ENCODE measurements around the gene ZNF335. TPM values are rescaled to one million over a fixed set of nuclear protein-coding genes. Genes with fewer than 3 reads are reported as not detected.

ZNF335 gene
- total and polyA plus RNA-seq, 11 donors = 5.6 to 14.9 (median 7.5) TPM

- Histone ChIP-seq H3K9me3 (no peaks in the 10 kb centered on the region), H3K27me3 (no peaks in the 10 kb centered on the region), H3K4me3 (no peak overlapping the region), H3K4me1 (peaks cover 0 to 33% (median 0%) of the 10 kb centered on the region in 12 donors), H3K36me3 (peaks cover 0 to 100% (median 100%) of the 10 kb centered on the region in 9 donors), H3K27ac (no peak overlapping the region)
- DNase-seq (no peak), ATAC-seq (no peak)
- WGBS, 4 donors = 63 to 83% (median 72%) methylated on average over 10 of the region's 10 CpGs
- TF ChIP-seq, protein P1, sequence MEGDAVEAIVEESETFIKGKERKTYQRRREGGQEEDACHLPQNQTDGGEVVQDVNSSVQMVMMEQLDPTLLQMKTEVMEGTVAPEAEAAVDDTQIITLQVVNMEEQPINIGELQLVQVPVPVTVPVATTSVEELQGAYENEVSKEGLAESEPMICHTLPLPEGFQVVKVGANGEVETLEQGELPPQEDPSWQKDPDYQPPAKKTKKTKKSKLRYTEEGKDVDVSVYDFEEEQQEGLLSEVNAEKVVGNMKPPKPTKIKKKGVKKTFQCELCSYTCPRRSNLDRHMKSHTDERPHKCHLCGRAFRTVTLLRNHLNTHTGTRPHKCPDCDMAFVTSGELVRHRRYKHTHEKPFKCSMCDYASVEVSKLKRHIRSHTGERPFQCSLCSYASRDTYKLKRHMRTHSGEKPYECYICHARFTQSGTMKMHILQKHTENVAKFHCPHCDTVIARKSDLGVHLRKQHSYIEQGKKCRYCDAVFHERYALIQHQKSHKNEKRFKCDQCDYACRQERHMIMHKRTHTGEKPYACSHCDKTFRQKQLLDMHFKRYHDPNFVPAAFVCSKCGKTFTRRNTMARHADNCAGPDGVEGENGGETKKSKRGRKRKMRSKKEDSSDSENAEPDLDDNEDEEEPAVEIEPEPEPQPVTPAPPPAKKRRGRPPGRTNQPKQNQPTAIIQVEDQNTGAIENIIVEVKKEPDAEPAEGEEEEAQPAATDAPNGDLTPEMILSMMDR (IDR thresholded peaks at IDR 0.05) = no peak
- TF ChIP-seq POLR2A (IDR thresholded peaks at IDR 0.05) = no peak
- intact Hi-C loops (cut with DNase I) = no loop called here
These were observed 23.1 kb downstream of the ZNF335 start for GRCh38 chr20:45948742-45949541.

DNA sequence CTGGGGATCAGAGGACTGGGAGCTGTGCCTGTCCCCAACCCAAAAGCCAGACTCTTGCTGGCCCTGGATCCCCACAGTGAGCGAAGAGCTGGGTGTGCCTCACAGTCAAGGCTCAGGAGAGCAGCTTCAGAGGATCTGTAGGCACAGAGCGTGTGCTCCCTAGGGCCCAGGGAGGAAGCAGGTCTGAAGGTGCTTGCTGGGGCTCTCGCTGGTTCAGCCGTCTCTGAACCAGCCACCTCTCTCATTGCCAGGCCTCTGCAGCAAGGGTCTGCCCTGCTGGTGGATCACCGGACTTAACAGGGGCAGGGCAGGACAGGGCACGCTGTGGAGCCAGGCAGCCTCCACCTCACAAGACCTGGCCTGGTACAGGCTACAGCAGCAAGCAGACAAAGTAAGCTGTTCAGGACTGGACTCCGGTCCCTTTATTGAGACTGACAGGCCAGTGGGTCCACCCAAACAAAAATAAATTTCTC, 23.7 kb downstream of the ZNF335 start:
- intact Hi-C loops (cut with DNase I) = no loop called here
- DNase-seq (no peak), ATAC-seq (no peak)
- no peak for TF ChIP-seq POLR2A (IDR thresholded peaks at IDR 0.05)
- TF ChIP-seq, protein P1 (IDR thresholded peaks at IDR 0.05) = no peak
- Histone ChIP-seq H3K27ac (no peak overlapping the region), H3K4me1 (peaks cover 0 to 38% (median 0%) of the 10 kb centered on the region in 12 donors), H3K9me3 (no peaks in the 10 kb centered on the region), H3K4me3 (no peak overlapping the region), H3K27me3 (no peaks in the 10 kb centered on the region), H3K36me3 (peaks cover 0 to 100% (median 100%) of the 10 kb centered on the region in 9 donors)
- WGBS, 4 donors = 57 to 85% (median 79%) methylated on average over 1 to 7 of the region's 7 CpGs

GRCh38 chr20:45947110-45947866, 24.7 kb downstream of the ZNF335 start:
- intact Hi-C loops (cut with DNase I) = no loop called here

More at GRCh38 chr20:45947110-45947866, 24.7 kb downstream of the ZNF335 start:
- H3K9me3 ChIP-seq = no peaks in the 10 kb centered on the region
- 79 to 85% (median 81%) methylated on average over 21 to 29 of the region's 29 CpGs for WGBS, 4 donors
- H3K27me3 ChIP-seq = no peaks in the 10 kb centered on the region
- no peak for ATAC-seq
- peaks cover 2 to 100% (median 100%) of the 10 kb centered on the region in 9 donors for H3K36me3 ChIP-seq
- TF ChIP-seq POLR2A (IDR thresholded peaks at IDR 0.05) = no peak
- TF ChIP-seq, protein P1 (IDR thresholded peaks at IDR 0.05) = no peak
- H3K27ac ChIP-seq = peak overlapping the region in 2 of 12 donors; percentile 18 to 81
- no peak for DNase-seq
- H3K4me3 ChIP-seq = no peak overlapping the region
- peaks cover 0 to 39% (median 0%) of the 10 kb centered on the region in 12 donors for H3K4me1 ChIP-seq
